ENCODE data around the gene SSU72.

The SSU72 gene

DNA sequence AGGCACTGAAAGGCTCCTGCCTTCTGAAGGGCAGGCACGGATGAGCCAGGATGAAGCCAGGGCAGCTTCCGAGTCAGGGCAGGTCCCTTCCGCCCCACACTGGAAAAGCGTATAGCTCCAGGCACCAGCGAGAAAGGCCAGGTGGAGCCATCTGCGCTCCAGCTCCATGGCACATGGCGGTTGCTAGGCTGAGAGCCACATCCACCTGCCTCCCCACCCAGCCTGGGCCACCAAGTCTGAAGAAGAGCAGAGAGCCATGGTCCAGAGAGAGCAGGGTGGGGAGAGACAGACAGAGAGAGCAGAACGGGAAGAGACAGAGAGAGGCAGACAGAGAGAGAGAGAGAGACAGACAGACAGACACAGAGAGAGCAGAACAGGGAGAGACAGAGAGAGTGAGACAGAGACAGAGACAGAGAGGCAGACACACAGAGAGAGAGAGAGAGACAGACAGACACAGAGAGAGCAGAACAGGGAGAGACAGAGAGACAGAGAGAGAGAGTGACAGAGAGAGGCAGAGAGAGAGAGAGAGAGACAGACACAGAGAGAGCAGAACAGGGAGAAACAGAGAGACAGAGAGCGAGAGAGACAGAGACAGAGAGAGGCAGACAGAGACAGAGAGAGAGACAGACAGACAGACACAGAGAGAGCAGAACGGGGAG is 20.1 kb upstream of the SSU72 start:
- TF ChIP-seq Cebpa-rat (IDR thresholded peaks at IDR 0.05), result no peak
- Histone ChIP-seq H3K27me3 (peaks cover 16 to 41% (median 32%) of the 10 kb centered on the region in 11 experiments), H3K9me3 (replicated peaks in 1 of 11) (no peaks in the 10 kb centered on the region), H3K9ac (no peak overlapping the region), H3K4me3 (no peak overlapping the region), H3K4me2 (no peak overlapping the region), H3K27ac (no peak overlapping the region), H3K4me1 (peaks cover 23 to 40% (median 35%) of the 10 kb centered on the region in 10 experiments), H4K20me1 (peaks cover 0 to 21% (median 6%) of the 10 kb centered on the region in 11 experiments; a peak in 12 of 22 replicates), H3K36me3 (no peaks in the 10 kb centered on the region)

DNA sequence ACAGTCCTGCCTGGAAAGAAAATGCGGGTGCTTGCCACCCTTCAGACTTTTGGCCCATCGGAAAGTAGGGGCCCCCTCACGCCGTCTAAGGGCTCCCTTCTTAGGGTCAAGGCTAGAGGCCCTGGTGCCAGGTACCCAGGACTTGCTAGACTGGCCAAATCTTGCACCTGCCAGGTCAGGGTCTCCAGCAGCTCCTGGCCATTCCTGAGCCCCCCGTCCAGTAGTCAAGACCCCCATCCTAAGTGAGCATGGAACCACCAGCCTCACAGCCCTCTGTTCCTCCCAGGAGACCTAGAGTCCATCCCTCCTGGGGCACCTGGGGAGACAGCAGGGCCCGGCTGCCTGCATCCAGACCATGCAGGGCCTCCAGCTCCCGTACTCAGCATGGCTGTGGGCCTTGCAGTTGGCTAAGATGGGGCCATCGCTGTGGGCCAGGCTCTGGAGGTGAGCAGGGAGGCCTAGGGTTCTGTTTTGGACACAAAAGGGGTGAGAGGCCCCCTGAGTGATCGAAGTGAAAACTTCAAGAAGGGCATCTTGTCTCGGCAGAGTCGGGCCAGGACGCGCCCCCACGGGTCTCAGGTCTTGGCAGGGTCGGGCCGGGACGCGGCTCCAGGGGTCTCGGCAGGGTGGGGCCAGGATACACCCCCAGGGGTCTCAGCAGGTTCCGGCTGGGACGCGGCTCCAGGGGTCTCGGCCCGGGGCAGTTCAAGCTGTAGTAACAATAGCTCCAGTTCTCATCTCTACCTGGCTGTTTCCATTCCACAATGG is 19.4 kb upstream of the SSU72 start:
- no peak for TF ChIP-seq Cebpa-rat (IDR thresholded peaks at IDR 0.05)

DNA sequence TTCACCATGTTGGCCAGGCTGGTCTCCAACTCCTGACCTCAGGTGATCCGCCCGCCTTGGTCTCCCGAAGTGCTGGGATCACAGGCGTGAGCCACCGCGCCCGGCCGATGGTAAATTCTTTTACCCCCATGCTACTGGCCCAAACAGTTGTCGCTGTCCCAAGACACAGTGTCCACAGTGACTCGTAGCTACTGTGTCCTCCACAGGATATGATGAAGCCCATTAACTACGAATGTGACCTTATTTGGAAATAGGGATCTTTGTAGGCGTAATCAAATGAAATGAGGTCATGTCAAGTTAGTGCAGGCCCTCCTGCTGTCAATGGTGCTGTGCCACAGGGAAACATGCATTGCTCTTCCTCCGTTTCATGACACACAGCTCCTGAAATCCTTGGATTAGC is 16.8 kb upstream of the SSU72 start:
- Histone ChIP-seq H3K27me3 (peaks cover 0 to 12% (median 5%) of the 10 kb centered on the region in 11 experiments; a peak in 9 of 22 replicates), H3K4me2 (peak overlapping the region in 6 of 11 experiments; percentile 2 to 41 (median 23); a peak in 3 of 22 replicates), H3K9ac (no peak overlapping the region), H3K27ac (no peak overlapping the region), H3K9me3 (replicated peaks in 1 of 11) (no peaks in the 10 kb centered on the region), H3K4me3 (no peak overlapping the region), H4K20me1 (no peaks in the 10 kb centered on the region; a peak in 1 of 22 replicates), H3K4me1 (peaks cover 0 to 15% (median 9%) of the 10 kb centered on the region in 10 experiments; a peak in 9 of 20 replicates), H3K36me3 (no peaks in the 10 kb centered on the region)
- TF ChIP-seq Cebpa-rat (IDR thresholded peaks at IDR 0.05), result no peak

More for the DNA sequence above, 19.4 kb upstream of the SSU72 start:
- Histone ChIP-seq H3K27me3 (peaks cover 9 to 34% (median 25%) of the 10 kb centered on the region in 11 experiments), H3K9me3 (replicated peaks in 1 of 11) (no peaks in the 10 kb centered on the region), H3K4me2 (no peak overlapping the region), H3K36me3 (no peaks in the 10 kb centered on the region), H4K20me1 (peaks cover 0 to 18% (median 4%) of the 10 kb centered on the region in 11 experiments; a peak in 12 of 22 replicates), H3K4me1 (peaks cover 17 to 38% (median 32%) of the 10 kb centered on the region in 10 experiments), H3K9ac (no peak overlapping the region), H3K4me3 (no peak overlapping the region), H3K27ac (no peak overlapping the region)

DNA sequence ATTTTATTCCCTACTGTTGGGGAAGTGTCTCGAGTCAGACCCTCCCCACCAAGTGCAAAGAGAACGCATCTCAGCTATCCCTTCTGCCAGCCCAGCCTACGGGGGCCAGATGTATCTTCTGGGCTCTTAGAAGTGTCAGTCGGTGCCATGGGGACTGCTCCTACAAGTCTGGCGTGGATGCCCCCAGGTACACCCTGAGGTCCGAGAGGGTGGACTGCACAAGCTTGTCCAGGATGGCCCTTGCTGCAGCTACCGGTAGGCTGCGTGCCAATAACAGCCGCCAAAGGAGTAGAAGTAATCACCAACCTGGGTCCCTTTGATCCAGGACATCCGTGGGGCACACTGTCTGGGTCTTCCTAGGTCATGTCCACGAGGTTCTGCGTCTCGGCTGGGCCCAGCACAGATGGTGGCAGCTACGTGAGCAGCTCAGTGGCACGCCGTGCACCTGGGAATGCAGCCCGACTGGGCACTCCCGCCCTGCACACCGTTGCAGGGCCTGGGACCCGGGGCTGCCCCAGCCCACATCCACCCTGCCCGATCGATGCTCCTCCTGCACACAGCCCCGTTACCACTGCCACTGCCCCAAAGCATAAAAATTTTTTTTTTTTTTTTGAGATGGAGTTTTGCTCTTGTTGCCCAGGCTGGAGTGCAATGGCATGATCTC is 8.8 kb upstream of the SSU72 start:
- Histone ChIP-seq H3K9ac (no peak overlapping the region), H3K27ac (no peak overlapping the region), H3K4me2 (no peak overlapping the region), H3K4me1 (peaks cover 0 to 3% (median 0%) of the 10 kb centered on the region in 10 experiments; a peak in 1 of 20 replicates), H3K27me3 (peaks cover 0 to 43% (median 29%) of the 10 kb centered on the region in 11 experiments; a peak in 16 of 22 replicates), H3K36me3 (no peaks in the 10 kb centered on the region), H3K9me3 (replicated peaks in 1 of 11) (no peaks in the 10 kb centered on the region), H3K4me3 (no peak overlapping the region), H4K20me1 (no peaks in the 10 kb centered on the region)
- no peak for TF ChIP-seq Cebpa-rat (IDR thresholded peaks at IDR 0.05)

DNA sequence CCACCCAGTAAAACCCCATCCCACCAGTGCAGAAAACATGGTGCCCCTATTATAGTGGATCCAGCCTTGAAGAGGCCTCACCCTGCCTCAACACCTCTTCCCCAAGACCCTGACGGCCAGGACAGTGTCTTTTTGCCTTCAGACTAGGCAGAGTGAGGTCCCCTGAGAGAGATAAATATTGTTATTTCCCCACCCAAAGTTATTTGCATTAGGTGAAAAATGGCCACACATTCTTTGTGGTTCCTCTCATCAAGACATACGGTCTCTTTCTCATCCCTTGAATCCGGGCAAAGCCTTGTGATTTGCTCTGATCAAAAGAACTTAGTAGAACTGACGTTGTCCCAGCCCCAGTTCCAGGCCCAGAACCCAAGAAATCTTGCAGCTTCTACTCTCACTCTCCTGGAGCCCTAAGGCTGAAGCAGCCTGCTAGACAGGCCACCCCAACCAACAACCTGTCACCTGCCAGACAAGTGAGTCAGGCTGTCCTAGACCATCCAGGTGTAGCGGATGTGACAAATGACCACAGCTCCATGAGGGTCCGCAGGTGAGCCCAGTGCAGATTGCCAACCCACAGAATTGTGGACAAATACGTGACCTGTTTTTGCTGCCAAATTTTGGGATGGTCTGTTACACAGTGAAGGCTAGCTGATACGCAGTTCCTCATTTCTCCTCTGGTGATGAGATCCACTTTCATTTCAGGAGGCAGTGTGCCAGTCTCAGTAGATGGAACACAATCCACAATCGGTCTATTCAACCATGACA is 8.1 kb upstream of the SSU72 start:
- Histone ChIP-seq H3K4me3 (no peak overlapping the region), H3K4me1 (peaks cover 0 to 3% (median 0%) of the 10 kb centered on the region in 10 experiments; a peak in 1 of 20 replicates), H3K9ac (no peak overlapping the region), H3K27ac (no peak overlapping the region), H4K20me1 (no peaks in the 10 kb centered on the region), H3K36me3 (no peaks in the 10 kb centered on the region), H3K4me2 (no peak overlapping the region), H3K27me3 (peaks cover 0 to 50% (median 36%) of the 10 kb centered on the region in 11 experiments; a peak in 16 of 22 replicates), H3K9me3 (replicated peaks in 1 of 11) (no peaks in the 10 kb centered on the region)
- no peak for TF ChIP-seq Cebpa-rat (IDR thresholded peaks at IDR 0.05)

DNA sequence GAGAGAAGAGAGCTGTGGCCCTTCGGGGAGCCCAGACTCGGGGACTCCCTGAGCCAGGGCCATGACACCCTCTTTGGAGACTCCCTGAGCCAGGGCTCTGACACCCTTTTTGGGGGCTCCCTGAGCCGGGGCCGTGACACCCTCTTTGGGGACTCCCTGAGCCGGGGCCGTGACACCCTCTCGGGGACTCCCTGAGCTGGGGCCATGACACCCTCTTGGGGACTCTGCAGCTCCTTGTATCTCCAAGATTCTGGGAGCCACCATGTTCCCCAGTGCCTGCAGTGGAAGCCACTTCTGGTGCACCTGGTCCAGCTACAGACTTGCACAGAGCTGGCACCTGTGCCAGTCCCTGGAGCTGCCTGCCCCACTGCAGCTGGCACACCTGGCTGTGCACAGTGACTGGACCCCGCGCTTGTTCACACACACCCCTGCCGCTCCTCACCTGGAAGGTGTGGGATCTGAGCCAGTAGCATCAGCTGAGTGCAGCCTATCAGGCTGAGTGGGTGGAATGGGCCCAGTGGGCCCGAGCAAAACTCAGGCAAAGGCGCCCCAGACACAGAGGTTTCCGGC is 3.8 kb upstream of the SSU72 start:
- Histone ChIP-seq H3K4me1 (peaks cover 9 to 14% (median 11%) of the 10 kb centered on the region in 10 experiments), H3K9me3 (replicated peaks in 1 of 11) (no peaks in the 10 kb centered on the region), H3K27ac (no peak overlapping the region), H4K20me1 (peaks cover 1 to 8% (median 3%) of the 10 kb centered on the region in 11 experiments), H3K4me3 (no peak overlapping the region), H3K36me3 (peaks cover 0 to under 1% (median 0%) of the 10 kb centered on the region in 11 experiments; a peak in 1 of 22 replicates), H3K4me2 (no peak overlapping the region), H3K9ac (no peak overlapping the region), H3K27me3 (peaks cover 0 to 57% (median 42%) of the 10 kb centered on the region in 11 experiments; a peak in 16 of 22 replicates)
- TF ChIP-seq Cebpa-rat (IDR thresholded peaks at IDR 0.05), result no peak

DNA sequence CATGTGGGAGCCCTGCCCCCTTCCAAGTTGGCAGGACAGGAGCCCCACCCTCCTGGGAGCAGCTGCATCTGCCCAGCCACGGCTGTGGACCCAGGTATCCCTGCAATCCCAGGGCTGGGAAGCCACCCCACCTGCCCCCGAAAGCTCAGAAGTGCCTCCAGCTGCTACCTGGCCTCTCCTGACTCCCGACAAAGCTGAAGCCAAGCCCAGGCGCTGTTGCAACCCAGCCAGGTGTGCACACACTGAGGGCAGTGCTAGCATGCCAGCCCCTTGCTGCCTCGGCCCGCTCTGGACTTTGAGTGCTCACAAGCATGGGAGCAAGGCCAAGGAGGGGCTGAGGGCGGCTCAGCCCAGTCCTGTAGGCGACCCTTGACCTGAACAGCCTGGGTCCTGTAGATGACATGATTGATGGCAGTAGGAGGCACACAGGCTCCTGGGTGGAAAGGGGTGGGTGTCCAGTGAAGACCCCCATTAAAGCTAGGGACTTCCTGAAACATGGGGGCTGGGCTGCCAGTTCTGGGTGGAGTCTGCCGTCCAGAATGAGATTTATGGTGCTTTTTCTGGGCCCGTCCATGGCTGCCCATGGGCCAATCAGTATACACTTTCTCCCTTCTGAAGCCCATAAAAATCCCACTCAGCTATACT is 2.8 kb upstream of the SSU72 start:
- no peak for TF ChIP-seq Cebpa-rat (IDR thresholded peaks at IDR 0.05)
- H3K36me3 ChIP-seq, result peaks cover 0 to 11% (median 7%) of the 10 kb centered on the region in 11 experiments; a peak in 13 of 22 replicates
- H3K4me2 ChIP-seq, result no peak overlapping the region
- H3K9me3 ChIP-seq (replicated peaks in 1 of 11), result no peaks in the 10 kb centered on the region
- H3K9ac ChIP-seq, result 0 out of 22 replicates have a peak overlapping the region, but pooled peaks of 1 of the 11 experiments have one; percentile 14
- H3K4me3 ChIP-seq, result no peak overlapping the region
- peaks cover 18 to 24% (median 21%) of the 10 kb centered on the region in 10 experiments for H3K4me1 ChIP-seq
- peaks cover 11 to 18% (median 13%) of the 10 kb centered on the region in 11 experiments for H4K20me1 ChIP-seq
- no peak overlapping the region for H3K27ac ChIP-seq
- peaks cover 0 to 55% (median 42%) of the 10 kb centered on the region in 11 experiments; a peak in 16 of 22 replicates for H3K27me3 ChIP-seq
